Muscle of leg (tissue), 11 donors: Measurements from ENCODE around the gene AATK. TPM values are rescaled to one million over a fixed set of nuclear protein-coding genes. Genes with fewer than 3 reads are reported as not detected.

Experiments
- DNase-seq: peaks from one replicate; pipeline ENCODE4 v3.0.0; 2013
- H3K27ac ChIP-seq: one replicate; pipeline ENCODE4 v1.5.1; 2013; ENCODE audit warnings: mild to moderate bottlenecking, low read length, control low read depth
- H3K27me3 ChIP-seq: one replicate; pipeline ENCODE4 v1.6.1; 2013; ENCODE audit warnings: low read length; ENCODE audit not compliant: control insufficient read depth, insufficient read depth
- H3K36me3 ChIP-seq: one replicate; pipeline ENCODE4 v1.6.1; 2013; ENCODE audit warnings: low read length; ENCODE audit not compliant: control insufficient read depth, insufficient read depth
- H3K4me1 ChIP-seq: one replicate; pipeline ENCODE4 v1.6.1; 2013; ENCODE audit warnings: low read length; ENCODE audit not compliant: control insufficient read depth, insufficient read depth
- H3K4me3 ChIP-seq: one replicate; pipeline ENCODE4 v1.5.1; 2013; ENCODE audit warnings: low read length, control low read depth
- H3K9me3 ChIP-seq: replicated peaks from 2 replicates; pipeline ENCODE4 v1.6.1; 2013; ENCODE audit warnings: low read depth, low read length; ENCODE audit not compliant: control insufficient read depth
- WGBS: methylation state at CpG from one replicate; pipeline ENCODE4 v1.1.5; 2013; ENCODE audit warnings: missing lambda C conversion rate; ENCODE audit not compliant: insufficient coverage; 5-methylcytosine and 5-hydroxymethylcytosine counted together
- polyA plus RNA-seq, 8 donors: library from polyadenylated mRNA; unstranded; fragments of 120-200 nt; gene quantifications; one replicate each; pipeline versions ENCODE4 v1.2.1 to v1.2.3, GENCODE V29; 2013; ENCODE audit warnings: inconsistent platforms in 1 of 8, low replicate concordance in 1 of 8; ENCODE audit not compliant: insufficient read length in 8 of 8, insufficient read depth in 1 of 8
- total RNA-seq: library from RNA; stranded (reverse); fragments of 120-200 nt; gene quantifications from one replicate; pipeline ENCODE4 v1.2.4, GENCODE V29; 2013

AATK gene
- total and polyA plus RNA-seq, 9 donors: 6.3 to 18.1 (median 9.6) TPM

GRCh38 chr17:81162491-81162890 lies 3.5 kb downstream of the AATK start:
- Histone ChIP-seq H3K36me3 (peaks cover 5% of the 10 kb centered on the region), H3K4me1 (peaks cover 57% of the 10 kb centered on the region), H3K4me3 (no peak overlapping the region), H3K27ac (no peak overlapping the region), H3K9me3 (no peaks in the 10 kb centered on the region), H3K27me3 (peaks cover 12% of the 10 kb centered on the region)
- no peak for DNase-seq
- WGBS: 81% methylated on average over 7 of the region's 11 CpGs

DNA sequence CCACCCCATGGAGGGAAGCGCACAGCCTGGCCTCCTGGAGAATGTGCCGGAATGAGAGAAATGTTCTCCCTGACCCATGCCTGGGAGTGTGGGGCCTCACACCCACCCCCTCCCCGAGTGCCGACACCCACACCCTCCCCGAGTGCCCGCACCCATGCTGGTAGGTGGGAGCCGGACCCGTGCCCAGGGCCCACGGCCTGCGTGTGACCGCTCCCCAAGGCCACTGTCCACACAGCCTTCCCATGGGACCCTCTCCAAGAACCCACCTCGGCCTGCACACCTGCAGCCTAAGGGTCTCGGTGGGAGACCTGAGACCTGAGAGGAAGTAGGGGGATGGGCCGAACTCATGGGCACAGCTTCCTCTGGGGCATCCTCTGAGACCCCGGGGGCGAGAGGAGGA lies 4.0 kb downstream of the AATK start:
- Histone ChIP-seq H3K27me3 (peaks cover 12% of the 10 kb centered on the region), H3K36me3 (peaks cover 5% of the 10 kb centered on the region), H3K9me3 (no peaks in the 10 kb centered on the region), H3K27ac (no peak overlapping the region), H3K4me1 (peaks cover 57% of the 10 kb centered on the region), H3K4me3 (no peak overlapping the region)
- DNase-seq: no peak
- WGBS: 81% methylated on average over 7 of the region's 16 CpGs

GRCh38 chr17:81161536-81161935 lies 4.5 kb downstream of the AATK start:
- H3K27ac ChIP-seq: no peak overlapping the region
- 92% methylated on average over 12 of the region's 15 CpGs for WGBS
- no peak for DNase-seq

GRCh38 chr17:81160747-81161453 lies 5.1 kb downstream of the AATK start:
- Histone ChIP-seq H3K9me3 (no peaks in the 10 kb centered on the region), H3K36me3 (peaks cover 5% of the 10 kb centered on the region), H3K4me1 (peaks cover 51% of the 10 kb centered on the region), H3K27me3 (peaks cover 12% of the 10 kb centered on the region), H3K4me3 (no peak overlapping the region), H3K27ac (no peak overlapping the region)
- DNase-seq: no peak
- 65% methylated on average over 28 of the region's 32 CpGs for WGBS

More at GRCh38 chr17:81161536-81161935, 4.5 kb downstream of the AATK start:
- Histone ChIP-seq H3K4me1 (peaks cover 53% of the 10 kb centered on the region), H3K36me3 (peaks cover 5% of the 10 kb centered on the region), H3K27me3 (peaks cover 12% of the 10 kb centered on the region), H3K9me3 (no peaks in the 10 kb centered on the region), H3K4me3 (no peak overlapping the region)

- no peak overlapping the region for H3K4me3 ChIP-seq
- H3K36me3 ChIP-seq: peaks cover 5% of the 10 kb centered on the region
- H3K27me3 ChIP-seq: peaks cover 8% of the 10 kb centered on the region
- H3K9me3 ChIP-seq: no peaks in the 10 kb centered on the region
- DNase-seq: no peak
- H3K4me1 ChIP-seq: peaks cover 46% of the 10 kb centered on the region
- WGBS: 40% methylated on average over 25 of the region's 28 CpGs
- no peak overlapping the region for H3K27ac ChIP-seq
Measured at GRCh38 chr17:81160306-81160705, 5.7 kb downstream of the AATK start.

DNA sequence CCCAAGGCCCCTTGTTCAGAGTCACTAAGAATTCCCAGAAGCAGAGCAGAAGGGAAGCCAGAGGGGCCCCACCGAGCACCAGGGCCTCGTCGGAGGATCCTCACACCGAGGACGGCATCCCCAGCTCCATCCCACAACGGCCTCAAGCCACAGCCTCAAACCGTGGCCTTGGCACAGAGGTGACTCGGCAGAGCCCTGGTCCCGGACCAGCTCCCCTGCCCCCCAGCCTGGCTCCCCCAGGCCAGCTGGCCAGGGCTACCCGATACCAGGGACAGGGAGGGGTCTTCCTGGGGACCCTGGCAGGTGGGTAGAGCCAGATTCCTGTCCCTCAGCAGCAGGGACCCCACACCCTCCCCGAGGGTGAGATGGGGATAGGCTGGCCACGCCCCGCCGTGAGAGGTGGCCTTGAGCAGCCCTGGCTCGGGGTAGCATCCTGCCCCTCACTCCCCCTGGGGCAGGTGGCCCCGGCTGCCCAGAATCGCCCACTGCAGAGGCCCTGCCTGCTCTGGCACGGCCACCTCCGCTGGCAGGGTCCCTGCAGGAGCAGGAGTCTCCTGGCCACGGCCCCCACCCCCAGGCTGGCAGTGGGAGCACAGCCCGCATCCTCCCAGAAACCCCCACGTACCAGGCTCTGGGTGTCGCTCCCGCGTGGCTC lies 6.3 kb downstream of the AATK start:
- Histone ChIP-seq H3K36me3 (peaks cover 5% of the 10 kb centered on the region), H3K4me1 (peaks cover 41% of the 10 kb centered on the region), H3K4me3 (no peak overlapping the region), H3K27me3 (peaks cover 3% of the 10 kb centered on the region), H3K27ac (no peak overlapping the region), H3K9me3 (no peaks in the 10 kb centered on the region)
- WGBS: 68% methylated on average over 15 of the region's 25 CpGs
- DNase-seq: no peak

- DNase-seq: no peak
- H3K4me3 ChIP-seq: no peak overlapping the region
- 86% methylated on average over 42 of the region's 43 CpGs for WGBS
Measured at GRCh38 chr17:81158688-81159590, 7.1 kb downstream of the AATK start.

GRCh38 chr17:81157848-81158687 lies 8.0 kb downstream of the AATK start:
- WGBS: 82% methylated on average over 37 of the region's 39 CpGs
- H3K4me1 ChIP-seq: peaks cover 30% of the 10 kb centered on the region
- H3K4me3 ChIP-seq: no peak overlapping the region
- DNase-seq: no peak
- H3K27ac ChIP-seq: no peak overlapping the region
- H3K36me3 ChIP-seq: peaks cover 5% of the 10 kb centered on the region
- no peaks in the 10 kb centered on the region for H3K27me3 ChIP-seq
- H3K9me3 ChIP-seq: no peaks in the 10 kb centered on the region

More at GRCh38 chr17:81158688-81159590, 7.1 kb downstream of the AATK start:
- H3K36me3 ChIP-seq: peaks cover 5% of the 10 kb centered on the region
- peaks cover 33% of the 10 kb centered on the region for H3K4me1 ChIP-seq
- no peak overlapping the region for H3K27ac ChIP-seq
- no peaks in the 10 kb centered on the region for H3K9me3 ChIP-seq
- no peaks in the 10 kb centered on the region for H3K27me3 ChIP-seq

GRCh38 chr17:81156866-81157805 lies 8.9 kb downstream of the AATK start:
- peaks cover 28% of the 10 kb centered on the region for H3K4me1 ChIP-seq
- no peak overlapping the region for H3K4me3 ChIP-seq
- no peaks in the 10 kb centered on the region for H3K27me3 ChIP-seq
- no peak for DNase-seq
- 91% methylated on average over 34 of the region's 38 CpGs for WGBS
- H3K27ac ChIP-seq: no peak overlapping the region
- H3K9me3 ChIP-seq: no peaks in the 10 kb centered on the region
- H3K36me3 ChIP-seq: peaks cover 5% of the 10 kb centered on the region
